ENCODE results near the gene LIMCH1.

The LIMCH1 gene

DNA sequence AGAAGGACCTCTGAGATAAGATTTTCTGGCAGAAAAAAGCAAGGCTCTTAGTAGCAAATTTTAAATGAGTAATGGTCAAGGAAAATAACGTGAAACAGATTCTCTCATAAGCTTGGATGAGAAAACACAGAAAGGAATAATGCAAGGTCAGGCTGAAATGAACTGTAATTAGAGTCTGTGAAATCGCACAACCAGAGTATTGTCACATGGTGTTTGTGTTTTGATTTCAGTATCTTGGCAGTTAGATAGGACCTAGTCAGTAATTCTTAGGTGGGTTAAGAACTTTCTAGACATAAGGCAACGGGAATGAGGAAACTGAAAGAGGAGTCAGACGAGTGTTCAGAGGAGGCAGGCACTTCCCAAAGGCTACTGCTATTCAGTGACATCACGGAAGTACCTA is 34.6 kb downstream of the LIMCH1 start:
- no peak for DNase-seq

GRCh38 chr4:41572956-41573355 is 35.0 kb downstream of the LIMCH1 start:
- DNase-seq = no peak

- DNase-seq = no peak
Measured at GRCh38 chr4:41573502-41574001, 35.6 kb downstream of the LIMCH1 start.

DNA sequence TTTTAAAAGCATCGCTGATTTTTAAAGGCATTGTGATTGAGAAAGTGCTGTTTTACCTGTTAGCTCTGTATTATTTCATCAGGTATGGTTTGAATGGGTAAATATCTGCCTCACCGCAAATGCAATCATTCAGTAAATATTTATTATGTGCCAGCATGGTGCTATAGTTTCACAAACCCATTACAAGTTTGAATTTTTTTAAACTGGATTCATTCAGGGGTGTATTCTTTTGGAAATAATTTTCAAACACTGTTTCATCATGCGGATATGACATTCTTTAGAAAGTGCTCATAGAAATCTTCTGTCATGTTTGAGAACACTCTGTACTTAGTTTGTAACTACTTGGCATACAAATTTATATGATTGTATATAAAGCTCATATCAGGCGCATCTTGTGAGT is 37.2 kb downstream of the LIMCH1 start:
- no peak for DNase-seq

GRCh38 chr4:41575665-41576064 is 37.7 kb downstream of the LIMCH1 start:
- no peak for DNase-seq

DNA sequence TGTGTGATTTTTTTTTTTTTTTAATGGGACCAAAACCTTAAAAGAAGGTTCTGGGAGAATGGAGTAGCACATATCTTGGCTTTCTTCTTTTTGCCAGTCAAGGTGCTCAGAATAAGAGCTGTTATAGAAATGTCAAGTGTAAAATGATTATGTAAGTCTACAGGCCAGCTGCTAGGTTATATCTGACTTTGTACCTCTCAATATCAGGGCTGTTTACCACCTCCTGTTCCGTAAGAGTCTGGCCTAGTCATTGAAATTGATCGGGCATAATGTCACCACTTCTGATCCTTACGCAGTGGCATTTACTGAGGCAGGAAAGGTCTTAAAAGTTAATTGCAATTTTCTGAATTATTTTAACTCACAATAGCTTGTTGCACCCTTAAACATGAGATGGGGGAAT is 41.1 kb downstream of the LIMCH1 start:
- no peak for DNase-seq

DNA sequence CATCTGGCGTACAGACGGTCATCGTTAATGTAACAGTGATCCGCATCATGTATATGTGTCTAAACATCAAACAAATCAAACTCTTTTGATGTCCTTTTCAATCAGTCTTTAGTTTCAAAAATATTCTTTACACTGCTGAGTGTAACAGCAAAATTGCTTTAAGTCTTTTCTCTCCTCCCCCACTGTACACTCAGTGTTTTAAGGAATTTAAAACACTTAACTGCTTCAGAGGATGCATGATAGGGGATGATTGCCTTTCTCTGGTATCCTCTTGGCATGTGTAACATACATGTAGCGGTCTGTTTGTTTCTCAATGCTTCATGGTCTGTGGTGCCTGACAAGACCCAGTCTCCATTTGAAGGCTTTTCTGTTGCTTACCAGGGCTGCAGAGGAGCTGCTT is 41.6 kb downstream of the LIMCH1 start:
- DNase-seq = no peak

- no peak for DNase-seq
Measured at GRCh38 chr4:41580007-41580406, 42.0 kb downstream of the LIMCH1 start.

DNA sequence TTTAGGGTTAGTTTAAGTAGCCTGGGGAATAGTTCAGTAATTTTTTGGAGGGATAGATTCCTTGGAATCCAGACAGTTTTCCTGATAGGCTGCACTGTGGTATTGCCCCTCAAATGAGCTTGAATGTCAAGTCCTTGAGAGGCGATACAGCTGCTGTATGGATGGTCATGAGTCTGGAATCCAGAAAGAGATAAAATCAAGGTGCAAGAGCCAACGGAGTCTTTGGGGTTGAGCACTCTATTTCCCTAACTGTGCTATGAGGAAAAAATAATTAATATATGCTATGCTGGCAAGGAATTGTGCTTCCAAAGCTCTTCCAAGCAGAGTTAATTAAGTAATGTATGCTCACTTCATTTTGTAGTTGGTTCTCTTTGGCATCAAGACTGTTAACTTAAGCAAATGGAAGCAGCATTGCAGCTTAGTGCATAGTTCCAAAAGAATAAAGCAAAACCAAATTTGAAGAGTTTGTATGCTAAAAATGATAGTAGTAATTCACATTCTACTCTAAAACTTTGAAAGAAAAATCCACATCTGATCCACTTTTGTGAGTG is 48.8 kb downstream of the LIMCH1 start:
- DNase-seq = no peak

- DNase-seq = no peak
Measured at GRCh38 chr4:41587286-41587685, 49.3 kb downstream of the LIMCH1 start.

- DNase-seq = no peak
Measured at GRCh38 chr4:41590591-41590990, 52.6 kb downstream of the LIMCH1 start.

DNA sequence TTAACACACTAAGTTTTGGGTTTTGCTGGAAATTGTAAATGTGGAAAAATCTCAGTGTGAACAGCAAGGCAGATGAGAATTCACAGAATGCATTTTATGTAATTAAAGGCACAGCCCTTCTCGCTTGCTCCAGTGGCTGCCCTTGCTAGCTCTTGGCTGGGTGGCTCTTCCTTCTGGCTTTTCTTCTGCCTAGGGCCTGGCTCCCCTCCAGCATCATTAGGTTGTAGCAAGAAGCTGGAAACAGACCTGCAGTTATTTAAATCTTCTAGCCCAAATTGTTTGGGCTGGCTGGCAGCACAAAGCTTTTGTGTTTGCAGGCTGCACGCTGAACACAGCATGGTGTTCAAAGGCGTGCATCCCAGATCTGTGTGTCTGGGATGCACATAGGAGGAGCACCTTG is 56.5 kb downstream of the LIMCH1 start:
- DNase-seq = no peak

DNA sequence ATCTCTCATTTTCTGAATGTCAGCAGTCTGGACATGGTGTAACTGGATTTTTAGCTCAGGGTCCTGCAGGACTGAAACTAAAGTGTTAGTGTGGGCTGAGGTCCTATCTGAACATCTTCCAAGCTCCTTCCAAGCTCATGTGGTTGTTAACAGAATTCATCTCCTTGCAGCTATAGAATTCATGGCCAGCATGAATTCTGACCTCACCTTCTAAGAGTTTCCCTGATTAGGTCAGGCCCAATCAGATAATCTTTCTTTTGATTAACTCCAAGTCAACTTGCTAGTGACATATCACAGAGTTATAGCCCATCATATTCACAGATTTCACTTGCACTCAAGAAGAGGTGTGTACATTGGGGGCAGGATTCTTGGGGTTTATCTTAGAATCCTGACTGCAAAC is 59.5 kb downstream of the LIMCH1 start:
- no peak for DNase-seq

GRCh38 chr4:41598580-41598979 is 60.6 kb downstream of the LIMCH1 start:
- no peak for DNase-seq

DNA sequence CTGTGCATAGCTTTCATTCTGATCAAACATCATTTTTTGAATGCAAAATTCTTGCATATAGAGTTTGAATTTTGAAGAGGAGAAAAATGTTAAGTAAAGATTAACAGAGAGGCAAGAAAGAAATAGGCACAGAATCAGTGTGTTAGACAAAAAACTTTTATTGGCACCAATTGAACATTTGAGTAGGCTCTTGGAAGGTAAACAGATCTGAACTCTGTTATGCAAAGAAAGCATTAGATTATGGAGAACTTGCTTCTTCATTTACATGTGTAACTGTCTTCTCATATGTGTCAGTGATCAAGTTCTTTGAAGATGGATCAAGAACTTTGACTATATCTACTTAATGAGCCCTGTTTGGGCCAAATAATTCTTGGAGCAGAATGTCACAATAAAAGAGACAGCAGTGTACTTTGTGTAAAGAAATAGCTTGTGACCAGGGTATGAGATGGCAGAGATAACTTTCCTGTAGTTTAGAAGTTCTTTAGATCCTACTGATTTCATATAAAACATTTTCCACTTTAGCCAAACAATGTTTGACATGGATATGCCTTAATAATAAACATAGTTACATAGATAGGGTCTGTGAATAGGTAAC is 61.3 kb downstream of the LIMCH1 start:
- no peak for DNase-seq

DNA sequence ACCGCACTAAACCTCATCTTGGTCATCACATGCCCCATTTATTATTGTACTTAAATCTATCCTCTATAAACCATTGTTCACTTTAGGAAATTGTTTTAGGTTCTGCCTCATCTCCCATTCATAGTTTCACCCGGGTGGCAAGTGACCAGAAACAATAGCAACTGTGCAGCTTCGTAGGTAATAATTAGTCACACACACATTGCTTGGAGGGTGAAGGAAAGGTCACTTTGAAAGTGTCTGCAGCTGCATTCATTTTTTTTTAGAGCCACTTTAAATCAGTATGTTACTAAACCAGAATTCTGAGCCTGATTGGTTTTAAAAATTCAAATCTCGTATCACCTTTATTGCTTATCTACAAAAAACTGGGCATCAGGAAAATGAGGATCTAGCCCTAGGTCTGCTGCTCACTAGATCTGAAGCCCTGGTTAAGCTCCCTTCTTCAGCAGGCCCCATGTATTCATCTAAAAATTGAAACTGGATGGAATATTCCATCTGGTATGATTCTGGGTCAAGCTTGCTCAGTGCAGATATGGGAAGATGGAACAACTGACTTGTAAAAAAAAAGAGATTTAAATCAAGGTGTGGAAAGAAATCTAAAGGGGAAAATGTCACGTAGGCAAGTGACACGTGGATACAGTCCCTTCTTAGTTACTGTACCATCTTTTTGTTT is 62.4 kb downstream of the LIMCH1 start:
- no peak for DNase-seq

DNA sequence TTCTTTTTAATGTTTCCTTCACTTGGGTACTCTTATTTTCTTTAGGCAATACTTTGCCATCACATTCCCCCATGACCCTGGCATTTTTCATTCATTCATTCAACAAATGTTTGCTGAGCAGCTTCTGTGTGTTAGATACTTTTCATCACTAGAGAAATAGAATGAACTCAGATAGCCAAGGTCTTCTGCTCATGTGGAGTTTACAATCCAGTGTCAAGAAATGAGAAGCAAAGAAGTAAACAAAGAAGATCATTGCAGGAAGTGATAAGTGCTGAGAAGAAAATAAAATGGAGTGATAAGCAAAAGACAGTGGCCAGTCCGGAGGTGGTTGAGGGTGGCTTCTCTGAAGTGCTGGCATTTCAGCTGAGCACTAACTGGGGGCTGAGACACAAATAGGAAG is 63.1 kb downstream of the LIMCH1 start:
- no peak for DNase-seq

- DNase-seq = no peak
Measured at GRCh38 chr4:41602113-41602512, 64.2 kb downstream of the LIMCH1 start.

- DNase-seq = no peak
Measured at GRCh38 chr4:41602886-41603498, 65.0 kb downstream of the LIMCH1 start.

DNA sequence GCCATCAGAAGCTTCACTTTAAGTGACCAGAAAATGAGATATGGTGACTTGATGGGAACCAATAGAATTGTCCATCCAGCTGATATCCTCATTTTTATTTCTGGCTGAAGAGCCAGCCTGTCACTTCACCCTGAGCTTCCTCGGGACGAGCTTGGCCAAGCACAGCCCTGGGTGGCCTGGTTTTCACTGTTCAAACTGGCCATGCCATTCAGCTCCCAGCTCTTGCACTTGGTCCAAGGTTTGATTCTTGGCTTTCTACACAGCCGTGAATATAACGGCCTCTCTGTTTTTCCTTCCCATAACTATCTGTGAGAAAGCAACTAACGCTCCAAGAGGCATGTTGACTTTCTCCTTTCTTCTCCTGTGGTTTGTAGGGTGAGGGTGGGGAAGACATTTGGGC is 71.9 kb downstream of the LIMCH1 start:
- no peak for DNase-seq

- no peak for DNase-seq
Measured at GRCh38 chr4:41610474-41610873, 72.5 kb downstream of the LIMCH1 start.

- no peak for DNase-seq
Measured at GRCh38 chr4:41611124-41611838, 73.3 kb downstream of the LIMCH1 start.
